CD14-positive monocyte (primary cell): ENCODE results near the gene CFAP68. TPM values are rescaled to one million over a fixed set of nuclear protein-coding genes. Genes with fewer than 3 reads are reported as not detected.

Experiments
- DNase-seq, 3 donors: peaks; one replicate each; pipeline ENCODE4 v3.0.0-alpha.2; 2011 to 2022
- H2AFZ ChIP-seq: 2 replicates; pipeline ENCODE4 v1.6.0; 2012; ENCODE audit warnings: mild to moderate bottlenecking, low read depth, low read length, inconsistent platforms; ENCODE audit not compliant: insufficient read depth, poor library complexity, severe bottlenecking
- H3K27ac ChIP-seq, 2 donors: 1 replicate in 1 of 2; 2 replicates in 1 of 2; pipeline ENCODE4 v1.5.1; 2012 to 2013; ENCODE audit warnings: low read length in 2 of 2, control low read depth in 1 of 2, inconsistent platforms in 1 of 2, low read depth in 1 of 2, mild to moderate bottlenecking in 1 of 2
- H3K27me3 ChIP-seq, 2 donors: one replicate each; pipeline versions ENCODE4 v1.6.0 to v1.6.1; 2011 to 2013; ENCODE audit warnings: low read length in 2 of 2; ENCODE audit not compliant: control insufficient read depth in 2 of 2, insufficient read depth in 2 of 2
- H3K36me3 ChIP-seq, 2 donors: replicated peaks in 1 of 2; 1 replicate in 1 of 2; 2 replicates in 1 of 2; pipeline versions ENCODE4 v1.5.1 to v1.6.1; 2012 to 2013; ENCODE audit warnings: low read length in 2 of 2, control low read depth in 1 of 2, inconsistent platforms in 1 of 2, mild to moderate bottlenecking in 1 of 2; ENCODE audit not compliant: insufficient read depth in 2 of 2, control insufficient read depth in 1 of 2
- H3K4me1 ChIP-seq, 2 donors: 1 replicate in 1 of 2; 2 replicates in 1 of 2; pipeline versions ENCODE4 v1.5.1 to v1.6.1; 2012 to 2013; ENCODE audit warnings: low read length in 2 of 2, control low read depth in 1 of 2, inconsistent platforms in 1 of 2, mild to moderate bottlenecking in 1 of 2, moderate library complexity in 1 of 2; ENCODE audit not compliant: insufficient read depth in 2 of 2, control insufficient read depth in 1 of 2
- H3K4me2 ChIP-seq: replicated peaks from 2 replicates; pipeline ENCODE3; 2012; ENCODE audit warnings: low read length, moderate library complexity, mild to moderate bottlenecking; ENCODE audit not compliant: poor library complexity, severe bottlenecking; ENCODE audit errors: extremely low read depth
- H3K4me3 ChIP-seq, 3 experiments: fragments of 200-600 bp in 1 of 3; sonication (generic) in 1 of 3; replicated peaks in 1 of 3; 1 replicate in 2 of 3; 2 replicates in 1 of 3; pipeline ENCODE4 v1.5.1; 2011 to 2013; ENCODE audit warnings: low read length in 3 of 3, mild to moderate bottlenecking in 3 of 3, control low read depth in 2 of 3, low read depth in 2 of 3, inconsistent platforms in 1 of 3, moderate library complexity in 1 of 3
- H3K79me2 ChIP-seq: 2 replicates; pipeline ENCODE4 v1.6.0; 2012; ENCODE audit warnings: mild to moderate bottlenecking, control low read depth, inconsistent platforms, low read length, moderate library complexity; ENCODE audit not compliant: insufficient read depth
- H3K9ac ChIP-seq: 2 replicates; pipeline ENCODE4 v1.6.0; 2017; ENCODE audit warnings: low read length, mild to moderate bottlenecking; ENCODE audit not compliant: insufficient read depth, poor library complexity, severe bottlenecking
- H3K9me3 ChIP-seq, 2 donors: replicated peaks in 1 of 2; 1 replicate in 1 of 2; 2 replicates in 1 of 2; pipeline versions ENCODE4 v1.5.1 to v1.6.1; 2012 to 2013; ENCODE audit warnings: low read length in 2 of 2, control low read depth in 1 of 2; ENCODE audit not compliant: control insufficient read depth in 1 of 2, insufficient read depth in 1 of 2
- H4K20me1 ChIP-seq: 2 replicates; pipeline ENCODE4 v1.6.0; 2012; ENCODE audit warnings: mild to moderate bottlenecking, low read length, control low read depth, moderate library complexity; ENCODE audit not compliant: insufficient read depth
- H3K27ac Mint-ChIP-seq, 7 donors: one replicate each; pipeline ENCODE4 v1.8.0; 2020; ENCODE audit warnings: mild to moderate bottlenecking in 7 of 7, mixed read lengths in 7 of 7, moderate library complexity in 6 of 7, inconsistent platforms in 2 of 7
- H3K27me3 Mint-ChIP-seq, 3 donors: one replicate each; pipeline ENCODE4 v1.8.0; 2021 to 2022; ENCODE audit warnings: low read depth in 3 of 3, mild to moderate bottlenecking in 3 of 3, mixed read lengths in 3 of 3, moderate library complexity in 3 of 3, inconsistent platforms in 1 of 3
- H3K36me3 Mint-ChIP-seq, 2 donors: one replicate each; pipeline ENCODE4 v1.8.0; 2020; ENCODE audit warnings: mixed read lengths in 2 of 2, inconsistent platforms in 1 of 2, mild to moderate bottlenecking in 1 of 2
- H3K4me1 Mint-ChIP-seq: one replicate; pipeline ENCODE4 v1.8.0; 2020; ENCODE audit warnings: mild to moderate bottlenecking, mixed read lengths
- H3K4me3 Mint-ChIP-seq, 2 donors: one replicate each; pipeline ENCODE4 v1.8.0; 2020; ENCODE audit warnings: mild to moderate bottlenecking in 2 of 2, mixed read lengths in 2 of 2, moderate library complexity in 1 of 2
- H3K9me3 Mint-ChIP-seq, 7 donors: one replicate each; pipeline ENCODE4 v1.8.0; 2020 to 2022; ENCODE audit warnings: mixed read lengths in 7 of 7, mild to moderate bottlenecking in 6 of 7, moderate library complexity in 6 of 7, inconsistent platforms in 2 of 7
- WGBS: methylation state at CpG from one replicate; pipeline ENCODE4 v1.1.5; 2013; ENCODE audit warnings: missing lambda C conversion rate; ENCODE audit not compliant: insufficient coverage; 5-methylcytosine and 5-hydroxymethylcytosine counted together
- intact Hi-C, 2 donors: fragments of 100-400 bp; cut with micrococcal nuclease; formaldehyde crosslinking; loops; one replicate each; pipeline versions ENCODE4 v1.15.0 to v1.15.1; 2023
- polyA plus RNA-seq, 3 donors: library from polyadenylated mRNA; depleted of rRNA in 1 of 3; unstranded in 2 of 3; stranded (reverse) in 1 of 3; fragments of 300-500 nt in 2 of 3; fragments of >200 nt in 1 of 3; fragmentation: Illumina TruSeq in 2 of 3; gene quantifications; 1 replicate in 2 of 3; 2 replicates in 1 of 3; pipeline ENCODE4 v1.2.3, GENCODE V29; 2012 to 2021
- TF ChIP-seq, protein P1 (sequence below): fragments of 200-600 bp; IDR thresholded peaks from one replicate; pipeline ENCODE4 v1.8.0; 2022; ENCODE audit warnings: antibody characterized with exemption, mild to moderate bottlenecking

Gene CFAP68
- polyA plus RNA-seq, 3 donors: 3.6 to 5.3 (median 5.0) TPM

DNA sequence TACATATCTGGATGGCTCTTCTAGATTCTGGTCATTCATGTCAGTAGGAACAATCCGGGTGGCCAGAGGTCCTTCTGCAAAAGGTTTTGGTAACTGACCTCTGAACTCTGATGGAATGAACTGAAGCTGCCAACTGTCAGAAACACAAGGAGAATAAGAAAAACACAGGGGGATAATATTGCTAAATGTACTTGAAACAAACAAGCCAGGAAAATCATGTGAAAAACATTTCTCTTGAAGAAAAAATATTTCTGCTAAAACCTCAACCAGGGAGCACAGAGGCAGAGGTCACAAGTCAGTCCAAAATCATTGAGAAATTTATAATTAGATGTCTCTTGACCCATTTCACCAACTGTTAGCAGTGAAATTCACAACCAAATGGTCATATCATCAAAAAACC, 43.2 kb upstream of the CFAP68 start:
- H3K79me2 ChIP-seq: no peaks in the 10 kb centered on the region
- intact Hi-C loops: no loop called here
- no peak overlapping the region for H2AFZ ChIP-seq
- peaks cover 25 to 60% of the 10 kb centered on the region in 2 donors for H3K36me3 ChIP-seq
- Mint-ChIP-seq H3K36me3 (peaks cover 44 to 46% of the 10 kb centered on the region in 2 donors), H3K4me3 (no peak overlapping the region), H3K9me3 (no peaks in the 10 kb centered on the region), H3K27ac (no peak overlapping the region), H3K4me1 (peaks cover 2% of the 10 kb centered on the region), H3K27me3 (no peaks in the 10 kb centered on the region)
- no peak overlapping the region for H3K9ac ChIP-seq
- TF ChIP-seq, protein P1, sequence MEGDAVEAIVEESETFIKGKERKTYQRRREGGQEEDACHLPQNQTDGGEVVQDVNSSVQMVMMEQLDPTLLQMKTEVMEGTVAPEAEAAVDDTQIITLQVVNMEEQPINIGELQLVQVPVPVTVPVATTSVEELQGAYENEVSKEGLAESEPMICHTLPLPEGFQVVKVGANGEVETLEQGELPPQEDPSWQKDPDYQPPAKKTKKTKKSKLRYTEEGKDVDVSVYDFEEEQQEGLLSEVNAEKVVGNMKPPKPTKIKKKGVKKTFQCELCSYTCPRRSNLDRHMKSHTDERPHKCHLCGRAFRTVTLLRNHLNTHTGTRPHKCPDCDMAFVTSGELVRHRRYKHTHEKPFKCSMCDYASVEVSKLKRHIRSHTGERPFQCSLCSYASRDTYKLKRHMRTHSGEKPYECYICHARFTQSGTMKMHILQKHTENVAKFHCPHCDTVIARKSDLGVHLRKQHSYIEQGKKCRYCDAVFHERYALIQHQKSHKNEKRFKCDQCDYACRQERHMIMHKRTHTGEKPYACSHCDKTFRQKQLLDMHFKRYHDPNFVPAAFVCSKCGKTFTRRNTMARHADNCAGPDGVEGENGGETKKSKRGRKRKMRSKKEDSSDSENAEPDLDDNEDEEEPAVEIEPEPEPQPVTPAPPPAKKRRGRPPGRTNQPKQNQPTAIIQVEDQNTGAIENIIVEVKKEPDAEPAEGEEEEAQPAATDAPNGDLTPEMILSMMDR: no peak
- no peak overlapping the region for H3K27ac ChIP-seq
- no peaks in the 10 kb centered on the region for H3K4me1 ChIP-seq
- no peak for DNase-seq
- H3K27me3 ChIP-seq: no peaks in the 10 kb centered on the region
- 80% methylated on average over 1 of the region's 1 CpG for WGBS
- no peak overlapping the region for H3K4me2 ChIP-seq
- no peaks in the 10 kb centered on the region for H3K9me3 ChIP-seq
- H3K4me3 ChIP-seq: no peak overlapping the region
- H4K20me1 ChIP-seq: no peaks in the 10 kb centered on the region

DNA sequence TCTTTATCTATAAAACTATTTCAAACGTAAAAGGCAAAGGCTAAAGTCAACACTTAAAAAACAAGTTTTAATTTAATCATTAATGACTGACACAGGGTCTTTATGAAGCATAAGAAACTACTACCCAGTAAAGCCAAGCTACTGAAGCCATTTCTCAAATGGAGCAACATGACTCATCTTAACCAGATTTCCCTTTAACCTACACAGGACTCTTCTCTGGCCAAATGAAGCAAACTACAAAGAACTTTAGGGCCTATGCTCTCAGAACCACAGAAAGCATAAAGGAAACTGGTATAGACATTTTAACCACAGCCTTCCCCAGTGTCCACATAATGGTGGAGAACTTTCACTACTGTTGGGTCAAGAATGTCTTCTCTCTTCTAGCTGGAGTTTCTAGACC, 42.6 kb upstream of the CFAP68 start:
- intact Hi-C loops: no loop called here

More for the DNA sequence above, 42.6 kb upstream of the CFAP68 start:
- H3K4me1 ChIP-seq: peaks cover 0 to 5% of the 10 kb centered on the region in 2 donors
- no peak overlapping the region for H3K9ac ChIP-seq
- no peaks in the 10 kb centered on the region for H3K27me3 Mint-ChIP-seq
- peaks cover 25 to 57% of the 10 kb centered on the region in 2 donors for H3K36me3 ChIP-seq
- DNase-seq: no peak
- peaks cover 39 to 43% of the 10 kb centered on the region in 2 donors for H3K36me3 Mint-ChIP-seq
- H3K27ac ChIP-seq: no peak overlapping the region
- H2AFZ ChIP-seq: no peak overlapping the region
- no peak overlapping the region for H3K27ac Mint-ChIP-seq
- TF ChIP-seq, protein P1: no peak
- H3K79me2 ChIP-seq: no peaks in the 10 kb centered on the region
- H3K4me2 ChIP-seq: no peak overlapping the region
- no peak overlapping the region for H3K4me3 ChIP-seq
- no CpG with 5 or more reads among the region's 1 CpG for WGBS
- H3K9me3 ChIP-seq: no peaks in the 10 kb centered on the region
- no peaks in the 10 kb centered on the region for H4K20me1 ChIP-seq
- H3K27me3 ChIP-seq: no peaks in the 10 kb centered on the region
- peaks cover 4% of the 10 kb centered on the region for H3K4me1 Mint-ChIP-seq
- no peak overlapping the region for H3K4me3 Mint-ChIP-seq
- H3K9me3 Mint-ChIP-seq: no peaks in the 10 kb centered on the region
